Non-pigmented ciliary epithelial cell (primary cell): Measurements from ENCODE around the gene VEPH1.

Experiments used
- DNase-seq: peaks from one replicate; pipeline ENCODE4 v3.0.0-alpha.2; 2010; ENCODE audit warnings: low read depth

VEPH1 gene

DNA sequence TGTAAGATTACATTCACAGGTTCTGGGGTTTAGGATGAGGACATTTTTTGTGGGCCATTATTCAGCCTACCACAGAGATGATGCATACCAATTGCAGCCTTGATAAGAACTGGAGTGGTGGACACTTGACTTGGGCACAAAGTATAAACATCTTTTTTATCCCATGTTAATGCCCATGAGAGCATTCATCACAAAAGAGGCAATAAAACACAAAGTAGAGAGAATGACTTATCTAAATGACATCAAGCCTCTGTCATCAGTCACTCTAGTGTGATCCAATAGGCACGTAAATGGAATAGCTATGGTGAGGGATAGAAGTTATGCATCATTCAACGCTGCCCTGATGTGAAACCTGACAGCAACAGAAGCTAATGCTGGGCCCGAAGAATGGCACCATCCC, 25.8 kb downstream of the VEPH1 start:
- DNase-seq: no peak

- no peak for DNase-seq
These were observed 27.2 kb downstream of the VEPH1 start for GRCh38 chr3:157475921-157476414.

DNA sequence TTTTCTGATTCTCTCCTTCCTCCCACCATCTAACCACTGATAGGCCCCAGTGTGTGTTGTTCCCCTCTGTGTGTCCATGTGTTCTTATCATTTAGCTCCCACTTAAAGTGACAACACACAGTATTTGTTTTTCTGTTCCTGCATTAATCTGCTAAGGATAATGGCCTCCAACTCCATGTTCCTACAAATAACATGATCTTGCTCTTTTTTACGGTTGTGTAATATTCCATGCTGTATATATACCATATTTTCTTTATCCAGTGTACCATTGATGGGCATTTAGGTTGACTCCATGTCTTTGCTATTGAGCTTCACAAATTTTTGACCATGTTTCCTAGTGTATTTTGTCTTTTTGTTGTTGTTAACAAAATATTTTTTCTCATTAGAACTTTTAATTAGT, 30.6 kb downstream of the VEPH1 start:
- no peak for DNase-seq

GRCh38 chr3:157471064-157471463, 32.2 kb downstream of the VEPH1 start:
- no peak for DNase-seq

DNA sequence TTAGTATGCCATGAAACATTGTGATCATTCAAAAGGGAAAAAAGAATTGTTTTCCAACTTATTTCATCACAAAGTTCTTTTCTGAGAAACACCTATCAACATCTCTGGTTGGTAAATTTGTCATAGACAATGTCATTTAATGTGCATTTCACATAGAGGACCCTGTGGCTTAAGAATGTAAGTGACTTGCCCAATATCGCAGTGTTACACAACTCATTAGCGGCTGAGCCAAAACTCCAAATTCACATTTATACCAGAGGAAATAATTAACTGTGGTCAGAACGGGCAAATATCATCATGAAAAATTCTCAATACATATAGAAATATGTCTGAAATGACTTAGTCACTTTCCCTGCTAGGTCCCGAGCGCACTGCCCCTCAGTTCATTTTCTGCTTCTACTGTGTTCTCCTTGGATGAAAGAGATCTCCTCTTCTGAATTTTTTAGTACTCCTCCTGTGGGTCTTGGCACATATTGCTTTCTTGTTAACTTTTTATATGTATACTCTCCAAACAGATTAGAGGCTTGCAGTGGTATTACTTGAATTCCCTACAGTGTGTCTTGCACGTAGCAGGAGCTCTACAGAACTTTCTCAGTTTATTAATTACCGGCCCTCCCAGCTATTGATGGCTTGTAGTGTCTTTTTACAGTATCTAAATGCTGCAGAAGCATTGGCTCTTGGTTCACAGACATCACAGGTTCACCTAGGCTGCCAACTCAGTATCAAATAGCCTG, 33.5 kb downstream of the VEPH1 start:
- no peak for DNase-seq

DNA sequence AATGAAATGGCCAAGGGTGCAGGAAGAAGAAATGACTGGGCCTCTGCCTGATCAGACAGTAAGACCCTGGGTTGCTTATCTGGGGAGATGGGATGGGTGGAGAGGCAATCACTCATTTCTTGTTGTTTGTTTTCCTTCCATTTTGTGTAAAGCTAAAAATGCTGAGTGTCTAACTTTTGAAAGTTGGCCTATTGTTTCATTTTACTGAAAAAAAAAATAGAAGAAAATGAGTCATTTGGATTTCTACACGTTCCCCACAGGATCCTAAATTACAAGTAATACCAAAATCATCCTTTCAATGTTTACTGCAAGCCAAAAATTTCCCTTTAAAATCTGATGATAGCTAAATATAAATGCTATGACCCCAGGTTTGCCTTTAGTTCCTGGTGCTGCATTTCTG, 36.0 kb downstream of the VEPH1 start:
- no peak for DNase-seq

DNA sequence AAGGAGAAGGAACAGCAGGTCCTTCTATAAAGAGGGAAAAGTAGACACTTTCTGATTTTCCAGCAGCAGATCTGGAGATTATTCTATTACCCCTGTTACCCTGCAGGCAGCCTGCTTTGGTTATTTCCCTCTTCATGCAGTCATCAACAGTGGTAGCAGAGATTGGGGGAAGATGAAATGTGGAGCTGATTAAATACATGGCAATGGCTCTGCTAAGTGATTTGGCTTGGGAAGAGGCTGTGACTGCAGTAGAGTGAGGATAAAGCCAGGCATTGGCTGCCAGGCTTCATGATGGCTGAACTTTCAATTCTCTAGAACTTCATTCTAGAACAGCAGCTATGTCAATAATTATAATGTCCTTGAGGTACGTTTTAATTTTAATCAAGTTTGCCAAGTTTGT, 37.5 kb downstream of the VEPH1 start:
- no peak for DNase-seq

- DNase-seq: peak; percentile 31
These were observed 38.9 kb downstream of the VEPH1 start for GRCh38 chr3:157464321-157464720.

DNA sequence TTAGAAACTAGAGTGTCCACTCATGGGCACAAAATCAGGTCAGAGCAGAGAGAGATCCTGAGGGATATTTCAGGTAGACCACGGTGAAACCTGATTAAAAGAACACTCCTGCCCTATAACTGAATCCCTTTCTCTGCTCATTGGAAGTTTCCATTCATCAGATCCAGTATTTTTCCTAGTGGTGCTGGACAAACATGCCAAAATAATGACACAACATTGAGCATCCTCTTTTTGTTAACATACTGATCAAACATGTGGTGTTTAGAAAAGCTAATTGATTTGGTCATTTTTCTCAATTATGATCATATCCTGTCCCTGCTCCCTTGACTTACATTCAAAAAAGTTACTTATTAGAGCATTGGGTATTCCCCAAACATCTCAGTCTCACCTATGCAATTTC, 39.4 kb downstream of the VEPH1 start:
- DNase-seq: no peak

DNA sequence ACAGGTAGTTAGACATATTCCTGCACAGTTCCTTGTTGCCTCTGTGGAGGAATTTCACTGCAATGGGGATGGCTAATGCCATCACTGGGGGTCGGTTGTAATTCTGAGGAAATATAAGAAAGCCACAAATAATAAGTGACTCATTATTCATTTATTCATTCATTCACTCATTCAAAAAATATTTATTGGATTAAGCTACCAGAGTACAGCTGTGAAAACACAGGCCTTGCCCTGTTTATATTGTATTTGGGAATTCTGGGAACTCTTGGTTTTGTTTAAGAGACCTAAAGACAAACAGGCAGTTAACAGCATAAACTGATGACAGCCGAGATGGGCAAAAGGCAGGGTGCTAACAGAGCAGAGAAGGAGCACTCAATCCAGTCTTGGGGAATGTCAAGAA, 43.0 kb downstream of the VEPH1 start:
- DNase-seq: no peak

DNA sequence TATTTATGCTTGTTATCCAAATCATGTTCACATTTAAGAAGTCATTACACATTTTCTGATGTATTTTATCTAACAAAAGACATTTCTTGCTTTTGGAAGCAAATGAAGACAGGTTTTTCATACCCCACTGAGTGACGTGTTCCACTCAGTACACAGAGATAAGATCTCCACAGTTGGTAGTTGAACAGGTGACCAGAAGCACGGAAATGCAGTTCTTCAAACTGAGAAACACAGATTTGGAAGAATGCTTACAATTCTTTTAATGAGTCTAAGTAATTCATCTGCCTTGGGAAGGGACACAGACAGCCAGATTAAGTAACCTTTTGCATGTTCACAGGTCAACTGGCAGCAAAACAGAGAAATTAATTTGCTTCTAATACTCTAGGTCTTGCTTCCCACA, 43.5 kb downstream of the VEPH1 start:
- no peak for DNase-seq

- DNase-seq: no peak
These were observed 49.4 kb downstream of the VEPH1 start for GRCh38 chr3:157453824-157454223.

GRCh38 chr3:157452097-157452496, 51.1 kb downstream of the VEPH1 start:
- DNase-seq: no peak

DNA sequence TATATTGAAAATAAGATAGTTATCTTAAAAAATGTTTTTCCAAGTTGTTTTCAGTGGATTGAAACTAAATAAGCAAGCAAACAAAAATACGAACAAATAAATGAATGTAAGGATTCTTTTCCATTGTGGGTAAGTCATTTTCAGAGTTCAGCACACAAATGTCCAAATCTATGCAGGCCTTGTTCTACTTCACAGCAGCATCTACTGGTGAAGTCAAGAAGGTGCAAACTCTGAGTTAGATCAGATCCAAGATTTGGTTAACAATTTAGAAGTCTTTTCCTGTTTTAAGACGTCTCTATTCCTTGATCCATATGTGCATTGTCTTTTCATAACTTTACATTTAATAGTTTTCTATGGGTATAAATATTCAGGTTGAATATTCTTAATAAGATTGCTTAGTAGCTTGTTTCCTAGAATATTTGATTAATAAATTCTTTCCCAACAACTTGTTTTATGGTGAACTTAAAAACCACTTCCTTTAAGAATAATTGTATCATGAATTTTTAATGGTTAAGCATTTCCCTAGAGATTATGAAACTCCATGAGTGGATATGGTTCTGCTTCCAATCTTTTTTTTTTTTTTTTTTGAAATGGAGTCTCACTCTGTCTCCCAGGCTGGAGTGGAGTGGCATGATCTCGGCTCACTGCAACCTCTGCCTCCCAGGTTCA, 56.1 kb downstream of the VEPH1 start:
- no peak for DNase-seq

DNA sequence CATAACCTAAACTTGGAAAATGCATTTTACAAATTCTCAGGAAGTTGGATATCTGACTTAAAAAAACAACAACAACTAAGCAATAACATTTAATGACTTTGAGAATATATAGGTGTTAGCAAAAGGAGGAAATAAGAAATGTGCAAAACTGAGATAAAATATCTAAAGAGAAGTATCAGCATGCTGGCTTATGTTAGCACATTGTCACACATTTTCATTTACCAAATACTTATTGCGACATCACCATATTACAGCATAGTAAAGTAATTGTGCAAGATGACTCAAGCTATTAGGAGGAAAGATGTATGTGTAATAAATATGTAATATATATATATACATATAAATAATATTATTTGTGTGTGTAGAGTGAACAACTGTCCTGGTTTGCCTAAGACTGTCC, 57.4 kb downstream of the VEPH1 start:
- DNase-seq: no peak

- DNase-seq: no peak
These were observed 58.4 kb downstream of the VEPH1 start for GRCh38 chr3:157444797-157445184.

DNA sequence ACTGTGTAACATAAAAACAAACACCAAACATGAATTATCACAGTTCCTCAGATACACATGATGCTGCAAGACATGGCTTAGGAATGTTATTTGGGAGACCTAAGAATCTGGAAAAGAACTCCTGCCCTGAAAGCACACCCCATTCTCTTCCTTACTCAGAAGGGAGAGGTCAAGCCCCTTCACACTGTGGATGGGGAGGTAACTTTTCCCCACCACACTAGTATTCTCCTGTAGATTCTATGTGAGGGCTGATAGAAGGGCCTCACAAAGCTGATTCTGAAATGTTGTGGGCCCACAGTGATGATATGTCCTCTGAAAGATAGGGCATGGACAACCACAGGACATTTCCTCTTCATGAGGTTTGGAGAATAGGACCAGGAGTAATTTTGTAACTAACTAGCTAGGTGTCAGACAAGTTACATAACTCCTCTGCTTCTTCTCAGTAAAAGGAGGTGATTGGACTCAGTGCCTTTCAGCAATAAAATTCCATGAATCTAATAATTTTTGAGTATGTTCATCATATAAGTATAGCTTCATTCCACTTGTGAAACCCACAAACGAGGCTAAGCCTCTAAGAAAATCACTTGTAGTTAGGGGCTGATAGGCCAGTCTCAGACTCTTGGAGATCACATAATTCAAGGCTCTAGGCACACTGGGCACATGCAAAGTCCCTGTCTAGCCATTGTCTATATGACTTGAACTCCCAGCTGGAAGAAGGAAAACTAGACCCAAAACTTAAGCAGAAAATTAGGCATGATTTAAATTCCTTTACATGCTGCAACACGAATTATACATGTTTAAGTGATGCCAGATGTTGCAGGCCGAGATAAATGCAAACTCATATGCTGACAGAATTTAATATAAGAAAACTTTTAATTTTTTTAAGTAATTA, 59.1 kb downstream of the VEPH1 start:
- DNase-seq: no peak

DNA sequence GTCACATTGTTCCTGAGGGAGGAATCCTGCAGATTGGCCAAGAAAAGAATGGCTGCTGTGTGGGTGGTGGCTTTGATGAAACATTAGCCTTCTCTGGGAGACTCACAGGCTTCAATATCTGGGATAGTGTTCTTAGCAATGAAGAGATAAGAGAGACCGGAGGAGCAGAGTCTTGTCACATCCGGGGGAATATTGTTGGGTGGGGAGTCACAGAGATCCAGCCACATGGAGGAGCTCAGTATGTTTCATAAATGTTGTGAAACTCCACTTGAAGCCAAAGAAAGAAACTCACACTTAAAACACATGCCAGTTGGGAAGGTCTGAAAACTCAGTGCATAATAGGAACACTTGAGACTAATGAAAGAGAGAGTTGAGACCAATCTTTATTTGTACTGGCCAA, 60.5 kb downstream of the VEPH1 start:
- no peak for DNase-seq

DNA sequence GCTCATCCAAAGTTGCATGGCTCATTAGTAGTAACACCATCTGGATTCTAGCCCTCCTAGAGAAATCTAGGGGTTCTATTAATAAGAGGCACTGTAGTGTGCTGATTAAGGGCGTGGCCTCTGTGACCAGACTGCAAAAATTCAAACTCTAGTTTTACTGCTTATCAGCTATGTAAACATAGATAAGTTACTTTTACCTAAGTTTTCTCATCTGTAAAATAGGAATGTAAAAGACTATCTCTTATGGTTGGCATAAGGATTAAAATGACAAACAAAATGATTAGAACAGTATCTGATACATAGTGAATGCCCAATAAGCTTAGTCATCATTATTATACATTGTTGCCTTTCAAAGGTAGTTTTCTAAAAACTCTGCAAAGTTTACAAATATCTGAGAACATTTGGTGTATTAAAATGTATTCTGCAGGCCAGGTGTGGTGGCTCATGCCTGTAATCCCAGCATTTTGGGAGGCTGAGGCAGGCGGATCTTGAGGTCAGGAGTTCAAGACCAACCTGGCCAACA, 62.1 kb downstream of the VEPH1 start:
- no peak for DNase-seq

- no peak for DNase-seq
These were observed 65.0 kb downstream of the VEPH1 start for GRCh38 chr3:157438194-157438730.

- DNase-seq: peak; percentile 79
These were observed 66.5 kb downstream of the VEPH1 start, which contains the start of gene PTX3 for GRCh38 chr3:157436583-157437291. Gene PTX3 (plus strand): TSS chr3:157436850. CDS start chr3:157436934, 84 bp downstream.
